ENCODE measurements around the gene GOSR2. TPM values are rescaled to one million over a fixed set of nuclear protein-coding genes. Genes with fewer than 3 reads are reported as not detected.

GOSR2 gene
- polyA plus RNA-seq, 1 donor from 2014 or later: 41.4 TPM

GRCh38 chr17:46930051-46930450, 7.1 kb downstream of the GOSR2 start:
- Histone ChIP-seq H3K27ac (ENCODE audit: low read length) (no peak overlapping the region), H3K27me3 (ENCODE audit: insufficient read depth, low read depth, low read length) (no peaks in the 10 kb centered on the region), H3K9ac (ENCODE audit: low read length) (no peak overlapping the region), H3K4me3 (ENCODE audit: low read length) (no peak overlapping the region), H4K20me1 (ENCODE audit: insufficient read depth) (no peaks in the 10 kb centered on the region), H3F3A (ENCODE audit: insufficient read depth, low read length, poor library complexity, severe bottlenecking) (no peaks in the 10 kb centered on the region), H3K9me2 (ENCODE audit: insufficient read depth, low read length) (no peaks in the 10 kb centered on the region), H3K36me3 (ENCODE audit: insufficient read depth, low read length) (no peaks in the 10 kb centered on the region), H3K79me2 (replicated peaks; ENCODE audit: insufficient read depth, low read length) (peaks cover 29% of the 10 kb centered on the region), H2AFZ (ENCODE audit: low read depth, low read length) (no peak overlapping the region), H3K4me2 (ENCODE audit: low read length) (no peak overlapping the region), H3K9me3 (ENCODE audit: low read length) (no peaks in the 10 kb centered on the region)
- TF ChIP-seq EP300 (conservative IDR thresholded peaks at IDR 0.05; ENCODE audit: poor library complexity, severe bottlenecking) (no peak), EZH2 (IDR thresholded peaks at IDR 0.05; ENCODE audit: borderline replicate concordance, insufficient read depth, low read length, poor library complexity, severe bottlenecking) (no peak), REST (IDR thresholded peaks at IDR 0.05; ENCODE audit: borderline replicate concordance) (no peak), SMC3 (conservative IDR thresholded peaks at IDR 0.05; ENCODE audit: poor library complexity) (no peak), CTCF (IDR thresholded peaks at IDR 0.05; ENCODE audit: poor library complexity, severe bottlenecking) (no peak), MXI1 (conservative IDR thresholded peaks at IDR 0.05; ENCODE audit: poor library complexity, severe bottlenecking) (no peak), POLR2AphosphoS5 (IDR thresholded peaks at IDR 0.05) (no peak), RAD21 (conservative IDR thresholded peaks at IDR 0.05) (no peak), TAF1 (IDR thresholded peaks at IDR 0.05; ENCODE audit: low read depth) (no peak)

DNA sequence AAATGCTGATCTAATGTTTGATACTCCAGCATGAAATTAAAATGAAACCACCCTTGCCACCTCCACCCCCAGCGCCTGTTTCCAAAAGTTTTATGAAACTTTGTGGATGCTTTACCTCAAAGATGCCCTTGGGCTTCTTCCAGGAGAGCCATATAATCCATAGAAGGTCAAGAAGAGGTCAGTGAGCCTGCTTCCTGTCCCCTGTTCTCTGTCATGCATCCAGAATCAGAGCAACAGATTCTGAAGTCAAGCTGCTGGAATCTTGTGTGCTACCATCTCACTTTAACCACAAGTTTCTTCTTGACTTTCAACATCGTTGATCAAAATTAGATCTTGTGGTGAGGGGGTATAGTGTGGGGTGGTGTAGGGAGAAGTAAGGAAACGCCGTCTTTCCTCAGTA, 8.6 kb downstream of the GOSR2 start:
- Histone ChIP-seq H3K9me2 (ENCODE audit: insufficient read depth, low read length) (no peaks in the 10 kb centered on the region), H3K4me2 (ENCODE audit: low read length) (no peak overlapping the region), H3K9me3 (ENCODE audit: low read length) (no peaks in the 10 kb centered on the region), H3F3A (ENCODE audit: insufficient read depth, low read length, poor library complexity, severe bottlenecking) (no peaks in the 10 kb centered on the region), H3K36me3 (ENCODE audit: insufficient read depth, low read length) (no peaks in the 10 kb centered on the region), H4K20me1 (ENCODE audit: insufficient read depth) (no peaks in the 10 kb centered on the region), H3K4me3 (ENCODE audit: low read length) (no peak overlapping the region), H3K27ac (ENCODE audit: low read length) (no peak overlapping the region), H3K79me2 (replicated peaks; ENCODE audit: insufficient read depth, low read length) (peaks cover 13% of the 10 kb centered on the region), H3K9ac (ENCODE audit: low read length) (no peak overlapping the region), H2AFZ (ENCODE audit: low read depth, low read length) (no peak overlapping the region), H3K27me3 (ENCODE audit: insufficient read depth, low read depth, low read length) (no peaks in the 10 kb centered on the region)
- TF ChIP-seq TAF1 (IDR thresholded peaks at IDR 0.05; ENCODE audit: low read depth): no peak

Measured in neural cell (in vitro differentiated cells).